Heart right ventricle (tissue), 16 donors: ENCODE data around the gene MAN2B1. TPM values are rescaled to one million over a fixed set of nuclear protein-coding genes. Genes with fewer than 3 reads are reported as not detected.

Experiments used
- ATAC-seq, 8 donors: fragments of 200-7000 bp; cut with Tn5 transposase; one replicate each; pipeline ENCODE4 v1.9.1; 2020; ENCODE audit warnings: mild to moderate bottlenecking in 8 of 8, moderate library complexity in 8 of 8, moderate number of reproducible peaks in 1 of 8
- DNase-seq, 2 donors: peaks; one replicate each; pipeline ENCODE4 v3.0.0-alpha.2; 2020
- H3K27ac ChIP-seq, 10 donors: fragments of 200-600 bp; sonication (generic) in 2 of 10; one replicate each; pipeline versions ENCODE4 v1.5.0 to v1.8.0; 2020 to 2022; ENCODE audit warnings: mild to moderate bottlenecking in 3 of 10
- H3K27me3 ChIP-seq, 7 donors: fragments of 200-600 bp; one replicate each; pipeline ENCODE4 v1.8.0; 2021 to 2022; ENCODE audit warnings: mild to moderate bottlenecking in 2 of 7
- H3K36me3 ChIP-seq, 9 donors: fragments of 200-600 bp; sonication (generic) in 1 of 9; one replicate each; pipeline versions ENCODE4 v1.5.0 to v1.8.0; 2020 to 2022; ENCODE audit warnings: mild to moderate bottlenecking in 2 of 9
- H3K4me1 ChIP-seq, 9 donors: fragments of 200-600 bp; sonication (generic) in 1 of 9; one replicate each; pipeline versions ENCODE4 v1.5.0 to v1.8.0; 2020 to 2022; ENCODE audit warnings: mild to moderate bottlenecking in 4 of 9
- H3K4me3 ChIP-seq, 10 donors: fragments of 200-600 bp; sonication (generic) in 2 of 10; one replicate each; pipeline versions ENCODE4 v1.5.0 to v1.8.0; 2020 to 2022; ENCODE audit warnings: mild to moderate bottlenecking in 7 of 10, moderate library complexity in 2 of 10
- H3K9me3 ChIP-seq, 11 donors: fragments of 200-600 bp in 10 of 11; sonication (generic) in 2 of 11; one replicate each; pipeline versions ENCODE4 v1.5.0 to v1.8.0; 2013 to 2022; ENCODE audit warnings: mild to moderate bottlenecking in 2 of 11, control low read depth in 1 of 11, moderate library complexity in 1 of 11
- WGBS, 2 donors: extraction: QIAGEN DNeasy Blood & Tissue Kit; methylation state at CpG; one replicate each; pipeline ENCODE4 v1.1.7; 2013; ENCODE audit warnings: inconsistent platforms in 1 of 2; 5-methylcytosine and 5-hydroxymethylcytosine counted together
- intact Hi-C, 10 donors: fragments of 100-400 bp; cut with DNase I; formaldehyde crosslinking; loops; one replicate each; pipeline versions ENCODE4 v1.11.1 to v1.14.2; 2022
- polyA plus RNA-seq, 2 donors: library from polyadenylated mRNA; stranded (reverse); fragments of 200-250 nt; gene quantifications; one replicate each; pipeline ENCODE4 v1.2.3, GENCODE V29; 2013
- total RNA-seq, 10 donors: library from RNA; stranded (reverse); fragmentation: NEBNext Ultra II Directional in 3 of 10; extraction: Animal tissue kit (Norgen Biotek cat#: 25700) in 3 of 10; gene quantifications; one replicate each; pipeline versions ENCODE4 v1.2.1 to v1.2.4, GENCODE V29; 2021 to 2023
- TF ChIP-seq, protein P1 (sequence below), 9 donors: fragments of 200-600 bp; sonication (generic) in 2 of 9; IDR thresholded peaks; one replicate each; pipeline versions ENCODE4 v1.5.0 to v1.8.0; 2021 to 2022; ENCODE audit warnings: antibody characterized with exemption in 9 of 9, mild to moderate bottlenecking in 5 of 9, moderate library complexity in 1 of 9
- donor health status: Arrhythmogenic right ventricular cardiomyopathy.
- donor health status: ischemic (EF 13 %, LVEDD 7.1; RV severe dilation, severe dysfunction).
- donor health status: healthy with polysubstance abuse.
- donor health status: DM: no; HTN: yes; CAD: no.
- donor health status: DM: no; HTN: no; CAD: no.
- donor health status: ischemic (EF 25% LVEDD 6.9; RV normal size, moderate dysfunction).
- donor health status: ischemic (EF 25% LVEDD 5.7; RV mildly dilated, moderate dysfunction).
- donor health status: healthy.
- donor health status: DM: yes; HTN: yes; CAD: no.
- donor health status: Ischemic cardiomyopathy.
- donor health status: ischemic (EF 35%, LVEDD 5.7; RV mildly dilated, moderate dysfunction).
- donor health status: nonischemic (EF 11% LVEDD 7.7; RV severe dilation, severe dysfunction).
- donor health status: DM: yes; HTN: yes; CAD: no.
- donor health status: PGD.
- donor health status: ischemic (EF 29% LVEDD 5.4; RV normal size, mild dysfunction).
- donor health status: nonischemic (EF 23%, LVEDD 6.1; RV moderate dilation, normal function).

Gene MAN2B1
- total and polyA plus RNA-seq, 12 donors, result 14.2 to 89.9 (median 25.5) TPM

- ATAC-seq (peak in 1 of 8 donors; percentile 29), DNase-seq (no peak)
- H3K9me3 ChIP-seq, result no peaks in the 10 kb centered on the region
- H3K36me3 ChIP-seq, result peaks cover 0 to 4% (median 0%) of the 10 kb centered on the region in 9 donors
- intact Hi-C loops, result no loop called here
- no peaks in the 10 kb centered on the region for H3K4me1 ChIP-seq
- WGBS, 2 donors, result 69 to 74% methylated on average over 26 of the region's 26 CpGs
- no peak overlapping the region for H3K4me3 ChIP-seq
- H3K27me3 ChIP-seq, result no peaks in the 10 kb centered on the region
- no peak overlapping the region for H3K27ac ChIP-seq
- TF ChIP-seq, protein P1, sequence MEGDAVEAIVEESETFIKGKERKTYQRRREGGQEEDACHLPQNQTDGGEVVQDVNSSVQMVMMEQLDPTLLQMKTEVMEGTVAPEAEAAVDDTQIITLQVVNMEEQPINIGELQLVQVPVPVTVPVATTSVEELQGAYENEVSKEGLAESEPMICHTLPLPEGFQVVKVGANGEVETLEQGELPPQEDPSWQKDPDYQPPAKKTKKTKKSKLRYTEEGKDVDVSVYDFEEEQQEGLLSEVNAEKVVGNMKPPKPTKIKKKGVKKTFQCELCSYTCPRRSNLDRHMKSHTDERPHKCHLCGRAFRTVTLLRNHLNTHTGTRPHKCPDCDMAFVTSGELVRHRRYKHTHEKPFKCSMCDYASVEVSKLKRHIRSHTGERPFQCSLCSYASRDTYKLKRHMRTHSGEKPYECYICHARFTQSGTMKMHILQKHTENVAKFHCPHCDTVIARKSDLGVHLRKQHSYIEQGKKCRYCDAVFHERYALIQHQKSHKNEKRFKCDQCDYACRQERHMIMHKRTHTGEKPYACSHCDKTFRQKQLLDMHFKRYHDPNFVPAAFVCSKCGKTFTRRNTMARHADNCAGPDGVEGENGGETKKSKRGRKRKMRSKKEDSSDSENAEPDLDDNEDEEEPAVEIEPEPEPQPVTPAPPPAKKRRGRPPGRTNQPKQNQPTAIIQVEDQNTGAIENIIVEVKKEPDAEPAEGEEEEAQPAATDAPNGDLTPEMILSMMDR (IDR thresholded peaks at IDR 0.05), result no peak
Measured at GRCh38 chr19:12689581-12690216, 23.2 kb upstream of the MAN2B1 start.

GRCh38 chr19:12689012-12689411 is 22.5 kb upstream of the MAN2B1 start:
- ATAC-seq (no peak), DNase-seq (no peak)
- TF ChIP-seq, protein P1 (IDR thresholded peaks at IDR 0.05), result no peak
- Histone ChIP-seq H3K36me3 (peaks cover 0 to 4% (median 0%) of the 10 kb centered on the region in 9 donors), H3K4me1 (no peaks in the 10 kb centered on the region), H3K27ac (no peak overlapping the region), H3K27me3 (no peaks in the 10 kb centered on the region), H3K9me3 (no peaks in the 10 kb centered on the region), H3K4me3 (no peak overlapping the region)
- WGBS, 2 donors, result 90 to 96% methylated on average over 12 of the region's 12 CpGs
- intact Hi-C loops, result no loop called here

DNA sequence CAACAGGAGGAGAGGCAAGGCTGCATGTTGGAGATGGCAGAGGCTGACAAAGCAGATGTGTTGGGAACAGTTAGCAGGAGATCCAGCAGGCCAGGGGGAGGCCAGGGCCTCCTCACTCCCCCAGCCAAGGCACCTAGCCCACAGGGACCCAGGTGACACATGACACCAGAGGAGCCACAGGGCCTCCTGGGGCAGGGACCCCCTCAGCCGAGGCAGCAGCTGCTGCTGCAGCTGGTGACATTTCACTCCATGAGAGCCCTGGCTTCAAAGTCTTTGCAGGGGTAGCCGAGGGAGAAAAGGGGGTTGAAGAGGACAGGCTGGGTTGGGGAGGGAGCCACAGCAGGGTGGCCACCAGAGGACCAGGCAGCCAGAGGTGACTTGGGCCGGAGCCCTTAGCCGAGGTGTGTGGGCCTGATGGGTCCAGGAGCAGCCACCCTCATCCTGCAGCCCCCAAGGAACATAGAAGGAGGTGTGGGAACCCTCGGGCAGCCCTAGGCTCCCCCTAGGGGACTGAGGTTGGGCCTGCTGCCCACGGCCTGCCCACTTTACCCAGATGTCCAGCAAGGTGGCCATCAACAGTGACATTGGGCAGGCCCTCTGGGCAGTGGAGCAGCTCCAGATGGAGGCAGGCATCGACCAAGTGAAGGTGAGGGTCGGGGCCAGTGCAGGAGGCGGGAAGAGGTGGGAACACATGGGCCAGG is 21.1 kb upstream of the MAN2B1 start, which contains the start of gene GNG14:
GNG14 (plus strand) TSS at position 503 of the 701 bp plus-strand sequence; CDS start at position 554, 51 bp downstream.
- DNase-seq (no peak), ATAC-seq (no peak)
- intact Hi-C loops, result no loop called here
- H3K27ac ChIP-seq, result no peak within 1 kb of the TSS
- peaks cover 0 to 4% (median 0%) of the 10 kb centered on the region in 9 donors for H3K36me3 ChIP-seq
- H3K4me3 ChIP-seq, result no peak within 1 kb of the TSS
- H3K4me1 ChIP-seq, result no peaks in the 10 kb centered on the region
- 83 to 88% methylated on average over 9 of the region's 9 CpGs for WGBS, 2 donors
- H3K27me3 ChIP-seq, result no peaks in the 10 kb centered on the region
- TF ChIP-seq, protein P1 (IDR thresholded peaks at IDR 0.05), result no peak
- H3K9me3 ChIP-seq, result no peaks in the 10 kb centered on the region

DNA sequence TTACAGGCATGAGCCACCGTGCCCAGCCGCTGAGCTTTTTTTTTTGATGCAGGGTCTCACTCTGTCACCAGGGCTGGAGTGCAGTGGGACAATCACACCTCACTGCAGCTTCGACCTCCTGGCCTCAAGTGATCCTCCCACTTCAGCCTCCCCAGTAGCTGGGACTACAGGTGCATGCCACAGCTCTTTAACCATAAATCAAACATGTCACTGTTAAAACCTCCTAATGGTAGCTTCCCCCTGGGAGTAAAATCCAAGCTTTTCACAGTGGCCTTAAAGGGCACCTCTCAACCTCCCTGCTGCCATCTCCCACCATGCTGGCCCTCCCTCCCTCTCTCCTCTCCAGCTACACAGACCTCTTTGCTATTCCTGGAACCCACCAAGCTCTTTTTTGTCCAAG is 19.3 kb upstream of the MAN2B1 start:
- TF ChIP-seq, protein P1 (IDR thresholded peaks at IDR 0.05), result no peak

More for the DNA sequence above, 19.3 kb upstream of the MAN2B1 start:
- no peak overlapping the region for H3K27ac ChIP-seq
- WGBS, 2 donors, result 76 to 82% methylated on average over 3 of the region's 3 CpGs
- peaks cover 0 to 8% (median 4%) of the 10 kb centered on the region in 9 donors for H3K4me1 ChIP-seq
- no peaks in the 10 kb centered on the region for H3K9me3 ChIP-seq
- H3K4me3 ChIP-seq, result no peak overlapping the region
- ATAC-seq (no peak), DNase-seq (no peak)
- no peaks in the 10 kb centered on the region for H3K27me3 ChIP-seq
- peaks cover 0 to 4% (median 0%) of the 10 kb centered on the region in 9 donors for H3K36me3 ChIP-seq
- intact Hi-C loops, result no loop called here
